Right lobe of liver (tissue), 6 donors: ENCODE data around the gene PPARA. TPM values are rescaled to one million over a fixed set of nuclear protein-coding genes. Genes with fewer than 3 reads are reported as not detected.

Source experiments
- ATAC-seq, 4 donors: fragments of 200-7000 bp; cut with Tn5 transposase; one replicate each; pipeline ENCODE4 v1.9.1; 2020; ENCODE audit warnings: mild to moderate bottlenecking in 4 of 4, moderate library complexity in 4 of 4
- DNase-seq, 3 donors: peaks; one replicate each; pipeline ENCODE4 v3.0.0-alpha.2; 2020
- H3K27ac ChIP-seq, 3 donors: fragments of 200-600 bp; one replicate each; pipeline ENCODE4 v1.8.0; 2022
- H3K27me3 ChIP-seq, 2 donors: fragments of 200-600 bp; one replicate each; pipeline ENCODE4 v1.8.0; 2022
- H3K36me3 ChIP-seq, 4 donors: fragments of 200-600 bp; sonication (generic) in 1 of 4; one replicate each; pipeline versions ENCODE4 v1.5.1 to v1.8.0; 2017 to 2022; ENCODE audit warnings: control low read depth in 1 of 4
- H3K4me1 ChIP-seq, 4 donors: fragments of 200-600 bp; sonication (generic) in 1 of 4; one replicate each; pipeline versions ENCODE4 v1.5.1 to v1.8.0; 2017 to 2022; ENCODE audit warnings: control low read depth in 1 of 4
- H3K4me3 ChIP-seq, 3 donors: fragments of 200-600 bp; one replicate each; pipeline ENCODE4 v1.8.0; 2022
- H3K9me3 ChIP-seq, 4 donors: fragments of 200-600 bp; sonication (generic) in 1 of 4; one replicate each; pipeline versions ENCODE4 v1.5.1 to v1.8.0; 2017 to 2022; ENCODE audit warnings: control low read depth in 1 of 4
- POLR2A ChIP-seq: fragments of 450-650 bp; IDR thresholded peaks from one replicate; pipeline ENCODE4 v1.6.1; 2017; ENCODE audit warnings: antibody characterized with exemption, mild to moderate bottlenecking
- WGBS: methylation state at CpG from one replicate; pipeline ENCODE4 v1.1.6; 2018; ENCODE audit warnings: low coverage, low lambda C conversion rate; ENCODE audit not compliant: insufficient coverage; ENCODE audit errors: missing lambda C conversion rate; 5-methylcytosine and 5-hydroxymethylcytosine counted together
- intact Hi-C, 2 donors: fragments of 100-400 bp; cut with DNase I; formaldehyde crosslinking; loops; one replicate each; pipeline versions ENCODE4 v1.11.2 to v1.14.1; 2022
- total RNA-seq, 6 experiments: library from RNA; depleted of rRNA in 2 of 6; stranded (reverse); fragments of >200 nt in 2 of 6; fragmentation: NEBNext Ultra II Directional in 3 of 6; extraction: Animal tissue kit (Norgen Biotek cat#: 25700) in 3 of 6; gene quantifications; one replicate each; pipeline versions ENCODE4 v1.1.0 to v1.2.4, GENCODE V29; 2016 to 2023
- TF ChIP-seq, protein P1 (sequence below), 4 donors: fragments of 200-600 bp in 3 of 4; fragments of 450-650 bp in 1 of 4; IDR thresholded peaks; one replicate each; pipeline versions ENCODE4 v1.5.1 to v1.8.0; 2016 to 2022; ENCODE audit warnings: antibody characterized with exemption in 4 of 4, mild to moderate bottlenecking in 2 of 4
- donor health status: DM: no; HTN: yes; CAD: no.
- donor health status: DM: no; HTN: no; CAD: no.
- donor health status: DM: no; HTN: no; CAD: no.
- donor health status: DM: no; HTN: yes; CAD: no.
- donor health status: DM: no; HTN: yes; CAD: no.

Gene PPARA
- total RNA-seq, 6 experiments from 2014 or later, result 64.4 to 152 (median 95.1) TPM

DNA sequence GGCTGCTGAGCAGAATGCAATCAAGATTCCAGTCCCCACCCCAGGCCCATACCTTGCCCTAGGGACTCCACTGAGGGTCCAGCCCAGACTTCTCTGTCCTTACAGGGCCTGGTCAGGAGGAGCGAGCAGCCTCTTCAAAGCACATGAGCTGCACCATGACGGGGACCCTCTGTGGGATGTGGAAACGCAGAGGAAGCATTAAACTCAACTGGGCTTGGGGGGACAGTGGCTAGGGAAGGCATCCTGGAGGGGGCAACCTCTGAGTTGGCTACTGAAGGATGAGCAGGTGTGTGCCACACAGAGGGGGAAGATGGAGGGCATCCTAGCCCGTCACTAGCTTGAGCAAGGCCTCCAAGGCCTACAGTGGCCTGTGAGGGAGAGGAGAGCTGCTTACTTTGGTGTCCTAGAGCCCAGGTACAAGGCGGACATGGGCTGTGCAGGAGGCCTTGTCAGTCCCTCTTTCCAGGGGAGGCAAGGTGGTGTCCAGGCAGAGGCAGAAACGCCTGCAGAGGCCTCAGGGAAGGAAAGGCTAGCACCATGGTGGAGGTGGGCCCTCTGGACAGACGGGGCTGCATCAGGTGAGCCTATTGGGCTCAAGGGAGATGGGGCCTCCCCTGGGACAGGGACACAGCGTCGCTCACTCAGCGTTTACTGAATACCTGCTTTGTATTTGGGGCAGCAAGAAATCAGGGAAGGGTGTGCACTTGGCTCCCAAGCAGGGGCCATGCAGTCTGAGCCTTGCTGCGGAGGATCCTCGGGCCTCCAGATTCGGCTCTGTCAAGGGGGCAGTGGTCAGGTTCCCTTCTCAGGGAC, 131.7 kb downstream of the PPARA start:
- WGBS, result 100% methylated on average over 3 of the region's 13 CpGs
- peaks cover 8 to 100% (median 64%) of the 10 kb centered on the region in 4 donors for H3K36me3 ChIP-seq
- ATAC-seq (no peak), DNase-seq (no peak)
- no peaks in the 10 kb centered on the region for H3K9me3 ChIP-seq
- H3K4me1 ChIP-seq, result no peaks in the 10 kb centered on the region
- H3K27ac ChIP-seq, result peak overlapping the region in 1 of 3 donors; percentile 13
- TF ChIP-seq, protein P1, sequence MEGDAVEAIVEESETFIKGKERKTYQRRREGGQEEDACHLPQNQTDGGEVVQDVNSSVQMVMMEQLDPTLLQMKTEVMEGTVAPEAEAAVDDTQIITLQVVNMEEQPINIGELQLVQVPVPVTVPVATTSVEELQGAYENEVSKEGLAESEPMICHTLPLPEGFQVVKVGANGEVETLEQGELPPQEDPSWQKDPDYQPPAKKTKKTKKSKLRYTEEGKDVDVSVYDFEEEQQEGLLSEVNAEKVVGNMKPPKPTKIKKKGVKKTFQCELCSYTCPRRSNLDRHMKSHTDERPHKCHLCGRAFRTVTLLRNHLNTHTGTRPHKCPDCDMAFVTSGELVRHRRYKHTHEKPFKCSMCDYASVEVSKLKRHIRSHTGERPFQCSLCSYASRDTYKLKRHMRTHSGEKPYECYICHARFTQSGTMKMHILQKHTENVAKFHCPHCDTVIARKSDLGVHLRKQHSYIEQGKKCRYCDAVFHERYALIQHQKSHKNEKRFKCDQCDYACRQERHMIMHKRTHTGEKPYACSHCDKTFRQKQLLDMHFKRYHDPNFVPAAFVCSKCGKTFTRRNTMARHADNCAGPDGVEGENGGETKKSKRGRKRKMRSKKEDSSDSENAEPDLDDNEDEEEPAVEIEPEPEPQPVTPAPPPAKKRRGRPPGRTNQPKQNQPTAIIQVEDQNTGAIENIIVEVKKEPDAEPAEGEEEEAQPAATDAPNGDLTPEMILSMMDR (IDR thresholded peaks at IDR 0.05), result no peak
- no peak for TF ChIP-seq POLR2A
- intact Hi-C loops, result loop anchor here in 1 of 2 donors (10.0 kb wide), 1 partner anchor 47 kb away; no protein-coding TSS in a partner anchor
- H3K27me3 ChIP-seq, result no peaks in the 10 kb centered on the region
- no peak overlapping the region for H3K4me3 ChIP-seq

DNA sequence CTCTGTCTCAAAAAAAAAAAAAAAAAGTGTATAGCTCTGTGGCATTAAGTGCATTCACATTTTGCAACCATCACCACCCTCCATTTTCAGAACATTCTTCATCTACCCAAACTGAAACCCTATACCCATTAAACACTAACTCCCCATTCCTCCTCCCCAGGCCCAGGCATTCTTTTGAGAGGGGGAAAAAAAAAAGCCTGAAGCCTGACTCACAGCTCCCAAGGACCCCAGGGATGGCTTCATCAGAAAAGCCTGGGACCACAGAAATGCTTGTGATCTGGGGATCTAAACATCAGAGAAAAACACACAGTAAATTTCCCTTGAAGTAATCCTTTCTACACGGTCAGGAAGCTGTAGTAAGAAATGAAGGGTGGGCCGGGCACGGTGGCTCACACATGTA, 135.7 kb downstream of the PPARA start:
- peaks cover 8 to 98% (median 57%) of the 10 kb centered on the region in 4 donors for H3K36me3 ChIP-seq
- WGBS, result 79% methylated on average over 3 of the region's 3 CpGs
- intact Hi-C loops, result loop anchor here in 1 of 2 donors (10.0 kb wide), 1 partner anchor 51 kb away; no protein-coding TSS in a partner anchor

DNA sequence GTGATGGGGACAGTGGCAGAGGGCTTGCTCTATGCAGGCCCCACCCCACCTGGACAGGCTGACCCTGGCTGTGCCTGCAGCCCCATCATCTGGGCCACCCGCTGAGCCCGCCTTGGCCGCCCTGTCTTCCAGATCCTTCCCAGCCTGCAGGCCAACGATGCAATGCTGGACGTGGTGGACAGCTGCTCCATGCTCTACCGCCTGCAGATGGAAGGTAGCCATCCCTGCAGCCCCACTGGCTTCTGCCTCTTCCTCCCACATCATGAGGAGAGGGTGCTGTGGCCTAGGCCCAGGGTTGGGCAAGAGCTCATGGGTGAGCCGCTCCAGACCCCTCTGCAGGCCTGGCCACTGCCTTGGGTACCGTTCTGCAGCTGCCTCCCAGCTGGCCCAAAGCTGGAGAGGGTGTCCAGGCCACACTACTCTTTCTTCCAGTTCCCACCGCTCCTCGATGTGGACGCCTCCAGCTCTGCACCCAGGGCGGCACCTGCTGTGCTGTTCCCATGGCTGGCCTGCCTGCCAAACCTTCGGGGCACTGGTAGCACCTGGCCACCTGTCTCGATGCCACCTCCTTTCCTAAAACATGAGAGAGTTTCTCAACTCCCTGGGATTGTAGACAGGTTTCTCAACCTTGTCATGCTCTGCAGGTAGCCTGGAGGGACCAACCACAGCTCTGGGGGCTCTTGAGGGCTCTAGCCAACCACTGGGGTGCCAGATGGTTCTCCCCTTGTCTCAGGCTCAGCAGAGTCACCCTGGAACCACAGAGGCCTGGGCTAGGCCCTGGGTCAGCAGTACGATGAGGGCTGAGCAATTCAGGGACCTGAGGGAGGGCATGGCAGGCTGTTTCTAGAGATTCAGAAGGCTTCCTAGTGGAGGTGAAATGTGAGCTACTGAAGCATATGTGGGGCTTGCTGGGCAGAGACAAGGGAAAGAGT, 136.9 kb downstream of the PPARA start:
- DNase-seq (peak in 1 of 3 donors; percentile 22), ATAC-seq (peak in 1 of 4 donors; percentile 4)
- no peaks in the 10 kb centered on the region for H3K4me1 ChIP-seq
- intact Hi-C loops, result loop anchor here in 1 of 2 donors (10.0 kb wide), 1 partner anchor 52 kb away; no protein-coding TSS in a partner anchor
- no peak overlapping the region for H3K4me3 ChIP-seq
- peak overlapping the region; percentile 26 to 38 (median 37) for H3K27ac ChIP-seq
- 88% methylated on average over 1 of the region's 15 CpGs for WGBS
- H3K9me3 ChIP-seq, result no peaks in the 10 kb centered on the region
- TF ChIP-seq, protein P1 (IDR thresholded peaks at IDR 0.05), result no peak
- TF ChIP-seq POLR2A, result no peak
- no peaks in the 10 kb centered on the region for H3K27me3 ChIP-seq
- peaks cover 8 to 98% (median 59%) of the 10 kb centered on the region in 4 donors for H3K36me3 ChIP-seq

More for the DNA sequence above, 135.7 kb downstream of the PPARA start:
- H3K27ac ChIP-seq, result no peak overlapping the region
- H3K9me3 ChIP-seq, result no peaks in the 10 kb centered on the region
- H3K27me3 ChIP-seq, result no peaks in the 10 kb centered on the region
- no peak for TF ChIP-seq POLR2A
- no peak overlapping the region for H3K4me3 ChIP-seq
- no peaks in the 10 kb centered on the region for H3K4me1 ChIP-seq
- DNase-seq, result no peak
- ATAC-seq, result no peak

- peak in 1 of 3 donors; percentile 46 for DNase-seq
Observed at GRCh38 chr22:46287873-46288751, 137.8 kb downstream of the PPARA start.

More at GRCh38 chr22:46287873-46288751, 137.8 kb downstream of the PPARA start:
- Histone ChIP-seq H3K4me1 (no peaks in the 10 kb centered on the region), H3K36me3 (peaks cover 8 to 98% (median 62%) of the 10 kb centered on the region in 4 donors), H3K27ac (peak overlapping the region; percentile 26 to 38 (median 37)), H3K4me3 (no peak overlapping the region), H3K9me3 (no peaks in the 10 kb centered on the region), H3K27me3 (no peaks in the 10 kb centered on the region)
- 59% methylated on average over 12 of the region's 24 CpGs for WGBS
- TF ChIP-seq, protein P1 (IDR thresholded peaks at IDR 0.05), result no peak
- TF ChIP-seq POLR2A, result no peak
- ATAC-seq, result peak; percentile 50 to 63 (median 60)
- intact Hi-C loops, result loop anchor here in 1 of 2 donors (10.0 kb wide), 1 partner anchor 53 kb away; no protein-coding TSS in a partner anchor
